Measurements from ENCODE around the gene RHBDL1. TPM values are rescaled to one million over a fixed set of nuclear protein-coding genes. Genes with fewer than 3 reads are reported as not detected.

RHBDL1 gene
- total and polyA plus RNA-seq, 2 donors (not counting 3 experiments of a cell fraction or from before 2014, with no cell fraction given) = 1.1 to 1.8 TPM

- FAIRE-seq (no peak), DNase-seq (ENCODE audit: low read depth, low spot score) (no peak)
- no peaks in the 10 kb centered on the region for H3K27me3 ChIP-seq (ENCODE audit: control insufficient read depth in 2 of 2, insufficient read depth in 2 of 2, low read length in 2 of 2)
- no peaks in the 10 kb centered on the region for H3K9me3 ChIP-seq (replicated peaks; ENCODE audit: control insufficient read depth, insufficient read depth, low read length)
- H3K9me1 ChIP-seq (replicated peaks; ENCODE audit: control insufficient read depth, extremely low read depth, insufficient read depth, low read length) = no peaks in the 10 kb centered on the region
- H3K36me3 ChIP-seq (ENCODE audit: control insufficient read depth in 2 of 2, extremely low read depth in 1 of 2, insufficient read depth in 2 of 2, low read length in 2 of 2) = no peaks in the 10 kb centered on the region
- no peak overlapping the region for H2AFZ ChIP-seq (ENCODE audit: low read depth, low read length)
- H3K4me3 ChIP-seq (replicated peaks in 1 of 3; ENCODE audit: insufficient read depth in 1 of 3, low read depth in 1 of 3, low read length in 3 of 3) = no peak overlapping the region
- no peak overlapping the region for H3K27ac ChIP-seq (ENCODE audit: insufficient read depth, low read depth, low read length)
- ChIA-PET POLR2A (no interaction called here), CTCF (interaction anchor here (1.1 to 1.2 kb wide), 2 partner anchors 16 to 54 kb away, joined by 3 read pairs; partner anchors contain the start of gene RAB40C)
- TF ChIP-seq POLR2AphosphoS5 (IDR thresholded peaks at IDR 0.05; ENCODE audit: insufficient read depth, low read depth, low read length) (no peak), MAX (IDR thresholded peaks at IDR 0.05; ENCODE audit: insufficient read depth, insufficient read length) (no peak), EZH2 (IDR thresholded peaks at IDR 0.05; ENCODE audit: borderline replicate concordance, low read depth, low read length, severe bottlenecking) (no peak), JUN (IDR thresholded peaks at IDR 0.05; ENCODE audit: borderline replicate concordance, insufficient read depth, insufficient read length, low read depth) (no peak), POLR2A (IDR thresholded peaks at IDR 0.05; ENCODE audit: low read depth, low read length) (no peak), GATA2 (IDR thresholded peaks at IDR 0.05; ENCODE audit: insufficient read depth, insufficient read length, low read depth, low read length) (no peak), FOS (IDR thresholded peaks at IDR 0.05; ENCODE audit: borderline replicate concordance, insufficient read depth, low read length) (no peak), MYC (IDR thresholded peaks at IDR 0.05; ENCODE audit: low read depth, low read length) (no peak)
- TF ChIP-seq, protein P1, sequence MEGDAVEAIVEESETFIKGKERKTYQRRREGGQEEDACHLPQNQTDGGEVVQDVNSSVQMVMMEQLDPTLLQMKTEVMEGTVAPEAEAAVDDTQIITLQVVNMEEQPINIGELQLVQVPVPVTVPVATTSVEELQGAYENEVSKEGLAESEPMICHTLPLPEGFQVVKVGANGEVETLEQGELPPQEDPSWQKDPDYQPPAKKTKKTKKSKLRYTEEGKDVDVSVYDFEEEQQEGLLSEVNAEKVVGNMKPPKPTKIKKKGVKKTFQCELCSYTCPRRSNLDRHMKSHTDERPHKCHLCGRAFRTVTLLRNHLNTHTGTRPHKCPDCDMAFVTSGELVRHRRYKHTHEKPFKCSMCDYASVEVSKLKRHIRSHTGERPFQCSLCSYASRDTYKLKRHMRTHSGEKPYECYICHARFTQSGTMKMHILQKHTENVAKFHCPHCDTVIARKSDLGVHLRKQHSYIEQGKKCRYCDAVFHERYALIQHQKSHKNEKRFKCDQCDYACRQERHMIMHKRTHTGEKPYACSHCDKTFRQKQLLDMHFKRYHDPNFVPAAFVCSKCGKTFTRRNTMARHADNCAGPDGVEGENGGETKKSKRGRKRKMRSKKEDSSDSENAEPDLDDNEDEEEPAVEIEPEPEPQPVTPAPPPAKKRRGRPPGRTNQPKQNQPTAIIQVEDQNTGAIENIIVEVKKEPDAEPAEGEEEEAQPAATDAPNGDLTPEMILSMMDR (IDR thresholded peaks at IDR 0.05; ENCODE audit: extremely low read depth in 1 of 2, insufficient read depth in 1 of 2, low read depth in 1 of 2, low read length in 2 of 2) = no peak
- no peak overlapping the region for H3K4me2 ChIP-seq (ENCODE audit: insufficient read depth, low read length)
- no peak overlapping the region for H3K9ac ChIP-seq (replicated peaks; ENCODE audit: extremely low read depth, insufficient read depth, low read length)
- intact Hi-C loops (cut with micrococcal nuclease) (no loop called here), dilution Hi-C loops (cut with MboI; ENCODE audit: extremely low pct_ligation_motif_present, low sequenced_read_pairs) (no loop called here)
- BruUV-seq (replicated peaks) = no TSS peak
- peaks cover 17% of the 10 kb centered on the region for H3K4me1 ChIP-seq (ENCODE audit: control insufficient read depth, extremely low read depth, insufficient read depth, low read length)
- no peaks in the 10 kb centered on the region for H3K79me2 ChIP-seq (ENCODE audit: control insufficient read depth, insufficient read depth, low read length)
- no peaks in the 10 kb centered on the region for H4K20me1 ChIP-seq (replicated peaks; ENCODE audit: control insufficient read depth, extremely low read depth, insufficient read depth, low read length)
These were observed 30.9 kb upstream of the RHBDL1 start for GRCh38 chr16:644556-644955.

All from endothelial cell of umbilical vein (primary cell).